Progenitor cell of endocrine pancreas (in vitro differentiated cells): ENCODE results near the gene RAVER2. TPM values are rescaled to one million over a fixed set of nuclear protein-coding genes. Genes with fewer than 3 reads are reported as not detected.

Experiments used
- DNase-seq: peaks from one replicate; pipeline ENCODE4 v3.0.0; 2021; ENCODE audit warnings: low spot score; ENCODE audit not compliant: unreplicated experiment
- H3K27ac Mint-ChIP-seq: 2 replicates; pipeline ENCODE4 v1.8.0; 2021; ENCODE audit warnings: mild to moderate bottlenecking, moderate library complexity, mixed read lengths
- H3K27me3 Mint-ChIP-seq: 2 replicates; pipeline ENCODE4 v1.8.0; 2021; ENCODE audit warnings: mixed read lengths
- H3K36me3 Mint-ChIP-seq: 2 replicates; pipeline ENCODE4 v1.8.0; 2022; ENCODE audit warnings: mixed read lengths; ENCODE audit not compliant: insufficient read depth
- H3K4me1 Mint-ChIP-seq: 2 replicates; pipeline ENCODE4 v1.8.0; 2021; ENCODE audit warnings: low read depth, mixed read lengths
- H3K4me3 Mint-ChIP-seq: 2 replicates; pipeline ENCODE4 v1.8.0; 2021; ENCODE audit warnings: low read depth, mild to moderate bottlenecking, moderate library complexity, mixed read lengths
- H3K9me3 Mint-ChIP-seq: 2 replicates; pipeline ENCODE4 v1.8.0; 2021; ENCODE audit warnings: low read depth, mixed read lengths
- CTCF ChIP-seq: fragments of 200-600 bp; sonication (generic); IDR thresholded peaks from one replicate; pipeline ENCODE4 v1.5.0; 2021; ENCODE audit warnings: antibody characterized with exemption, mild to moderate bottlenecking; ENCODE audit not compliant: unreplicated experiment
- total RNA-seq: library from RNA; stranded (reverse); gene quantifications from 2 replicates; pipeline ENCODE4 v1.2.1, GENCODE V29; 2021

Gene RAVER2
- total RNA-seq, 1 donor from 2014 or later = 33.8 TPM

GRCh38 chr1:64826991-64827390 lies 82.1 kb downstream of the RAVER2 start:
- Mint-ChIP-seq H3K4me3 (no peak overlapping the region), H3K27me3 (no peaks in the 10 kb centered on the region)

DNA sequence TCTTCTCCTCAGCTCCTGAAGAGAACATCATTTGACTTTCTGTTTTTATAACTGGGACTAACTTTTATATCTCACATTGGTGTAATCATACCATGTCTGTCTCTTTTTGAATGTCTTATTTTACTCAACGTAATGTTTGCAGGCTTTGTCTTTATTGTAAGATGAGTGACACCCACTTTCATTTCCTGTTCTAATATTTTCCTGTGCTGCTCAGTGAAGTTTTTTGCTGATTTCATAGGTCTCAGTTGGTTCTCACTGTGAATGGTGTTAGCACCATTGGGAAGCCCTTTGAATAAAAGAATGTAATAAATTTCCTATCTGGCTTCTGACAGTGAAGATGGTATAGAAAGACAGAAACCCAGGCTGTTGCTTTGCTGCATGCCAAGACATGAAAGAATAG lies 84.0 kb downstream of the RAVER2 start:
- no peak overlapping the region for H3K4me3 Mint-ChIP-seq
- no peaks in the 10 kb centered on the region for H3K9me3 Mint-ChIP-seq
- H3K4me1 Mint-ChIP-seq = peaks cover 1% of the 10 kb centered on the region
- no peak for TF ChIP-seq CTCF
- peaks cover 4% of the 10 kb centered on the region for H3K36me3 Mint-ChIP-seq
- no peak overlapping the region for H3K27ac Mint-ChIP-seq
- no peak for DNase-seq
- no peaks in the 10 kb centered on the region for H3K27me3 Mint-ChIP-seq

More at GRCh38 chr1:64826991-64827390, 82.1 kb downstream of the RAVER2 start:
- Mint-ChIP-seq H3K9me3 (no peaks in the 10 kb centered on the region), H3K36me3 (peaks cover 2% of the 10 kb centered on the region), H3K4me1 (peaks cover 1% of the 10 kb centered on the region), H3K27ac (no peak overlapping the region)
- TF ChIP-seq CTCF = no peak
- no peak for DNase-seq

- TF ChIP-seq CTCF = no peak
- Mint-ChIP-seq H3K9me3 (no peaks in the 10 kb centered on the region), H3K36me3 (peaks cover 7% of the 10 kb centered on the region), H3K4me1 (peaks cover 1% of the 10 kb centered on the region), H3K27me3 (no peaks in the 10 kb centered on the region), H3K4me3 (no peak overlapping the region), H3K27ac (peak overlapping the region; percentile 8)
- DNase-seq = no peak
These were observed 84.6 kb downstream of the RAVER2 start for GRCh38 chr1:64829411-64830029.

DNA sequence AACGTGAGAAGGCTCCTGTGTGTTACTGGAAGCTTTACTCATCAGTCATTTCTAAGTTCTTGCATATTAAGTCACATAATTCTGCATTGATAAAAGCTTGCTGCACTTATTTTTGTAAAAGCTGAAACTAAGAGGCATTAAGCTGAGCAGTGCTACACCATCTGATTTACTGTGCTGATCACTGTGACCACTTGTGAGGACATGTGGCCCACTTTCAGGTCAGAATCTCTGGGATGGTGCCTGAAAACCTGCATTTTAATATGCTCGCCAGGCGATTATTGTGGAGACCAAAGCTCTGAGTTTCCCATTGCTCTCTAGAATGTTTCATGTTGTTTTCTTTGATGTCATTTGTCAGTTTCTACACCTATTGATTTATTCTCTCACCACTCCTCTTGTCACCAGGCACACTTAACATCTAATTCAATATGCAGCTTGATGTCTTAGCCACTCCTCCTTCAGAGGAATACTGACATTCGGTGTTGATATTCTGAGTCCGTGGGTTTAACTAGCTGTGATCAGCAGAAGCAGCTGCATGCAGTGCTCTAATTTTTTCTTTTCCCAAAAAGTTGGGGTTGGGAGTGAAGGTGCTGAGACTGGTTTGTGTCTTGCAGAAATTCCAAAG lies 85.3 kb downstream of the RAVER2 start:
- no peak for TF ChIP-seq CTCF
- Mint-ChIP-seq H3K36me3 (peaks cover 7% of the 10 kb centered on the region), H3K27ac (peak overlapping the region; percentile 25), H3K4me3 (no peak overlapping the region), H3K9me3 (no peaks in the 10 kb centered on the region), H3K4me1 (peaks cover 1% of the 10 kb centered on the region), H3K27me3 (no peaks in the 10 kb centered on the region)
- no peak for DNase-seq

DNA sequence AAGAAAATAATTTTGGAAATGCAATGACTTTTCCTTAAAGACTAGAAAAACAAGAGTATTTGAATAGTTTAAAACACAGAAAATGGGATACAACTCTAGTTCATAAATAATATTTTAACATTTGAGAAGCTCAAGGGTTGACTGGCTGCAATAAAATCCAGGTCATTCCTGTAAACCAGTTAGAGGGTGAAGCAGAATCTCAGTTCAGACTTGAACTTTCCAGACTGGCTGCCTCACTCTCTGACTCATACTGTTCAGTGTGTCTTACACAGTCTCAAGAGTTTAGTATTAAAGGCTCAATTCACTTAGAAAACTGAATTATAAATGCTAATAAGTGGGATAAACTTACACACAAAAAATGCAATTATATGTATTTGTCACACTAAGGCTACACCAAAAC lies 89.9 kb downstream of the RAVER2 start:
- Mint-ChIP-seq H3K27me3 (no peaks in the 10 kb centered on the region), H3K9me3 (no peaks in the 10 kb centered on the region), H3K36me3 (peaks cover 25% of the 10 kb centered on the region), H3K4me3 (no peak overlapping the region), H3K4me1 (peaks cover 1% of the 10 kb centered on the region), H3K27ac (no peak overlapping the region)
- no peak for DNase-seq
- TF ChIP-seq CTCF = no peak
